DMS153 (cell line): ENCODE measurements around the gene MUC20.
"Not testable (repeated sequence)": the region's sequence is repeated elsewhere in the genome, so short reads cannot be mapped to it uniquely, and the experiment has no call there.

Source experiments
- DNase-seq: peaks from one replicate; lab custom pipeline; 2025; lab: John Stamatoyannopoulos, UW

The MUC20 gene

DNA sequence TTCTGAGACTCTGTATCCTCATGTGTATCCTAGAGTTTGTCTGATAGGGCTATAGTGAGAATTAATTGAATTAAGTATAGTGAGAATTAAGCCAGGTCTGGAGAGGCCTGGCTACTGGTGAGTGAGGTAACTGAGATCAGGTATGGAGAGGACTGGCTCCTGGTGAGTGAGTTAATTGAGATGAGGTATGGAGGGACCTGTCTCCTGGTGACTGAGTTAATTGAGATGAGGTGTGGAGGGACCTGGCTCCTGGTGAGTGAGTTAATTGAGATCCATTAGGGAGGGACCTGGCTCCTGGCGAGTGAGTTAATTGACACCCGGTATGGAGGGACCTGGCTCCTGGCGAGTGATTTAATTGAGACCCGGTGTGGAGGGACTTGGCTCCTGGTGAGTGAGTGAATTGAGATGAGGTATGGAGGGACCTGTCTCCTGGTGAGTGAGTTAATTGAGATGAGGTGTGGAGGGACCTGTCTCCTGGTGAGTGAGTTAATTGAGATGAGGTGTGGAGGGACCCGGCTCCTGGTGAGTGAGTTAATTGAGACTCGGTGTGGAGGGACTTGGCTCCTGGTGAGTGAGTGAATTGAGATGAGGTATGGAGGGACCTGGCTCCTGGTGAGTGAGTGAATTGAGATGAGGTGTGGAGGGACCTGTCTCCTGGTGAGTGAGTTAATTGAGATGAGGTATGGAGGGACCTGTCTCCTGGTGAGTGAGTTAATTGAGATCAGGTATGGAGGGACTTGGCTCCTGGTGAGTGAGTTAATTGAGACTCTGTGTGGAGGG lies 10.5 kb upstream of the MUC20 start:
- not testable (repeated sequence) for DNase-seq

GRCh38 chr3:195711091-195711812 lies 9.5 kb upstream of the MUC20 start:
- not testable (repeated sequence) for DNase-seq

GRCh38 chr3:195711813-195712534 lies 8.8 kb upstream of the MUC20 start:
- no peak for DNase-seq

GRCh38 chr3:195712535-195712910 lies 8.3 kb upstream of the MUC20 start:
- not testable (repeated sequence) for DNase-seq

DNA sequence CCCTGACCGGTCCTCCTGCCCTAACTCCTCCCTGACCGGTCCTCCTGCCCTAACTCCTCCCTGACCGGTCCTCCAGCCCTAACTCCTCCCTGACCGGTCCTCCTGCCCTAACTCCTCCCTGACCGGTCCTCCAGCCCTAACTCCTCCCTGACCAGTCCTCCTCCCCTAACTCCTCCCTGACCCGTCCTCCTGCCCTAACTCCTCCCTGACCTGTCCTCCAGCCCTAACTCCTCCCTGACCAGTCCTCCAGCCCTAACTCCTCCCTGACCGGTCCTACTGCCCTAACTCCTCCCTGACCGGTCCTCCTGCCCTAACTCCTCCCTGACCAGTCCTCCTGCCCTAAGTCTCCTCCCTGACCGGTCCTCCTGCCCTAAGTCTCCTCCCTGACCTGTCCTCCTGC lies 7.6 kb upstream of the MUC20 start:
- not testable (repeated sequence) for DNase-seq

GRCh38 chr3:195714380-195715011 lies 6.3 kb upstream of the MUC20 start:
- no peak for DNase-seq

DNA sequence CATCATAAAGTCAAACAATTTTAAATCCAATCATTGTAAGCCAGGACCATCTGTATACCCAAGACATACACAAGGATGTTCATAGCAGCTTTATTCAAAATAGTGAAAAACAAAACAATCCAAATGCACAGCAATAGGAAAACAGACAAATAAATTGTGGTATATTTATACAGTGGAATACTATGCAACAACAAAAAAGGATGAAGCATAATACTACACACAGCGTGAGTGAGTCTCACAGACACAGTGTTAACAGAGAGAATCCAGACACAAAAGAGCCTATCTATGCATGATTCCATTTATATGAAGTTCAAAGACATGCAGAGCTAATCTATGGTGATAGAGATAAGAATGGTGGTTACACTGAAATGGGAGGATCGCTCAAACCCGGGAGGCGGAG lies 5.6 kb upstream of the MUC20 start:
- DNase-seq: no peak

- no peak for DNase-seq
Measured at GRCh38 chr3:195715583-195716266, 5.1 kb upstream of the MUC20 start.

DNA sequence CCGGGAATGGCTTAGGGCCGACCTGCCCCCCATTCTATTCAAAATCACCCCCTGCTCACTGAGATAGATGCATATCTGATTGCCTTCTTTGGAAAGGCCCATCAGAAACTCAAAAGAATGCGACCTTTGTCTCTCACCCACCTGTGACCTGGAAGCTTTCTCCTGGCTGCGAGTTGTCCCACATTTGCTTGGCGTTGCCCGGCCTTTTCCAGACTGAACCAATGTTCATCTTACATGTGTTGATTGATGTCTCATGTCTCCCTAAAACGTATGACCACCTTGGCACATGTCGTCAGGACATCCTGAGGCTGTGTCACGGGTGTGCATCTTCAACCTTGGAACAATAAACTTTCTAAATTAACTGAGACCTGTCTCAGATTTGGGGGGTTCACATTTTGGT lies 3.4 kb upstream of the MUC20 start:
- no peak for DNase-seq

DNA sequence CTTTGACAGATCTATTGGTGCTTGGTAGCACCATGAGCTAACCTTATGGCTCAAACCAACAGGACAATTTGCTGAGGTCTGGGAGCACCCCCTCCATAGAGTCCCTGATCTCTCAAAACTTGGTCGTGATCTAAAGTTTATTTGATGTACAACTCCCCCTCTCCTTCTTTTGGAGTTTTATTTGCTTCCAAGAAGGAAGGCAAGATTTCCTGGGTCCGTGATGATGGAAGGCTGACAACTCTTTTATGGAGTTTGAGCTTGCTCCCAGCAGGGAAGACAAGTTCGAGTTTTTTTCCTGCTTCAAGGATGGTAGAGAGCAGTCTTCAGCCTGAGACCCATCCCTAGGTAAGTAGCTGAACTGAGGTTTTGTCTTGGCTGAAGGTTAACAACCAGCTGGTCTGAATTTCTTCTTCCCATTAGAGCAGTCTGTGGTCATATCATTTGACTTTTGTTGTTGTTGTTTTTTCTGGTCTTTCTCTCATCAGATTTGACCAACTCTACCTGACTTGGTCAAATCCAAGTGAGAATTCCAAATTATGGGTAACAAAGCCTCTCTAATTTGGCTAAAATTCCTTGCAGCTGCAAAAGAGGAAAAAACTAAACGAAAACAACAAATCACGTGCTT lies 2.8 kb upstream of the MUC20 start:
- no peak for DNase-seq

DNA sequence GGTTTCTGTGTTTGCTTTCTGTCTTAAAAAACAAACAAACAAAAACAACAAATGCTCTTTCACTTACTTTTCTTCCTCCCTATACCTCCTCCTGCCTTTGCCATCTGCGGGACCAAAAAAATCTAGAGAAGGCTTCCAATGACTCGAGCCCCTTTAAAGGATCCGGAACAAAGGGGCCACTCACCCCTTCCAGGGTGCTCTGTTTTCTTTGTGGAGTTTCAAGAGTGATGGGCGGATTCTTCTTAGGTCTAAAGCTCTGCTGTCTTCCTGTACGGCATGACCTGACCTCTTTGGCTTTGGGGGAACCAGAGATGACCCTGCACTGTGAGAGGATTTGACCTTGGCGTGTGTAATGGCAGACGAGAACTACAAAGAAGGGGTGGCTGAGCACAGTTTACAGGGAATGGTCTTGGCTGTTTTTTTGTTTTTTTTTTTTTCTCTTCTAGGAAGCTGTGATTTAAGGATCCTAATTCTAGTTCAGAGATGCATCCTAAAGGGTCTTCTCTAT lies 2.2 kb upstream of the MUC20 start:
- DNase-seq: no peak

GRCh38 chr3:195719514-195720254 lies 1.1 kb upstream of the MUC20 start:
- not testable (repeated sequence) for DNase-seq

DNA sequence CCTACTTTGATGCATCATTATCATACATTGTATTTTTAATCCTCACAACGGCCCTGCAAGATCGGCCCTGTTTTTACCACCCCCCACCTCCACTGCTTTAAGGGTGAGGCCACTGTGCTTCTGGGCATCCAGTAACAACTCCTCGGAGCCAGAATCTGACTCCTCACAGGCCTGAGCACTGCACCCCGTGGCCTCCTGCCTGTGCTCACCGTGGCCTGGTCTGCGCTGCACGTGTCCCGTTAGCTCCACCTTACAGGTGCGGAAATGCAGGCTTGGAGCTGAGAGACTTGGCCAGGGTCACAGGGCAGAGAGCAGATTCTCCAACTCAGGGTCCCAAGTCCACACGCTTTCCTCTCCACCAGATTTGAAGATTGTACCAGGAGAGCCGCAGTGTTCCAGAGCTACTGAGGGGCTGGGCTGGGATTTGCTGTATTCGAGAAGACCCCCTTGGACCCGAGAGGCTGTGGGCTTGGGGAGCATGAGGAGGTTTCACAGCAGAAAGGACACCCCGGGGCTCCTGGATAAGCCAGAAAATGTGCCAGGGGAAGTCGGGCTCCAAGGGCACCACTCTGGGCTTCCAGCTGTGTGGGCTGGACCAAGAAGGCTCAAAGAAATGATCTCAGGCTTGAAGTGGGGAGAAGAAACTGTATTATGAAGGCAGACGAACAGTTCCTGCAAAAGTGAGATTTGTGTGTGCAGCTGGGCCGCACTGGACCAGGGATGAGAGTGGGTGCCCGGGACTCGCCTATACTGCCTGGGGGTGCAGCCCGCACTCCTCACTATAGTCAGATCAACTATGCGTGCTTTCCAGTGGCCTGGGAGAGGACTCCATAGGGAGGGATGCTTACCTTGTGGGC lies 1.6 kb downstream of the MUC20 start:
- DNase-seq: not testable (repeated sequence)

GRCh38 chr3:195722996-195723345 lies 2.2 kb downstream of the MUC20 start:
- DNase-seq: not testable (repeated sequence)

- not testable (repeated sequence) for DNase-seq
Measured at GRCh38 chr3:195724363-195724762, 3.6 kb downstream of the MUC20 start.

DNA sequence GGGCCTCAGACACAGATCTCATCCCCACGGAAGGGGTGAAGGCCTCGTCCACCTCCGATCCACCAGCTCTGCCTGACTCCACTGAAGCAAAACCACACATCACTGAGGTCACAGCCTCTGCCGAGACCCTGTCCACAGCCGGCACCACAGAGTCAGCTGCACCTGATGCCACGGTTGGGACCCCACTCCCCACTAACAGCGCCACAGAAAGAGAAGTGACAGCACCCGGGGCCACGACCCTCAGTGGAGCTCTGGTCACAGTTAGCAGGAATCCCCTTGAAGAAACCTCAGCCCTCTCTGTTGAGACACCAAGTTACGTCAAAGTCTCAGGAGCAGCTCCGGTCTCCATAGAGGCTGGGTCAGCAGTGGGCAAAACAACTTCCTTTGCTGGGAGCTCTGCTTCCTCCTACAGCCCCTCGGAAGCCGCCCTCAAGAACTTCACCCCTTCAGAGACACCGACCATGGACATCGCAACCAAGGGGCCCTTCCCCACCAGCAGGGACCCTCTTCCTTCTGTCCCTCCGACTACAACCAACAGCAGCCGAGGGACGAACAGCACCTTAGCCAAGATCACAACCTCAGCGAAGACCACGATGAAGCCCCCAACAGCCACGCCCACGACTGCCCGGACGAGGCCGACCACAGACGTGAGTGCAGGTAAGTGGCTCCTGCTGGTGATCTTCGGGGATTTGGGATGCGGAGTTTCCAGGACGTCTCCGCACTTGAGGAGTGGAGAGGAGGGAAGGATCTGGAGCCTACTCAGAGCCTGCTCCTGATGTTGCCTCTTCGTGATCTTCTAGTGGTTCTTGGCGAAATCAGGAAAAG lies 5.3 kb downstream of the MUC20 start:
- DNase-seq: not testable (repeated sequence)

GRCh38 chr3:195727606-195728195 lies 6.9 kb downstream of the MUC20 start:
- DNase-seq: no peak

DNA sequence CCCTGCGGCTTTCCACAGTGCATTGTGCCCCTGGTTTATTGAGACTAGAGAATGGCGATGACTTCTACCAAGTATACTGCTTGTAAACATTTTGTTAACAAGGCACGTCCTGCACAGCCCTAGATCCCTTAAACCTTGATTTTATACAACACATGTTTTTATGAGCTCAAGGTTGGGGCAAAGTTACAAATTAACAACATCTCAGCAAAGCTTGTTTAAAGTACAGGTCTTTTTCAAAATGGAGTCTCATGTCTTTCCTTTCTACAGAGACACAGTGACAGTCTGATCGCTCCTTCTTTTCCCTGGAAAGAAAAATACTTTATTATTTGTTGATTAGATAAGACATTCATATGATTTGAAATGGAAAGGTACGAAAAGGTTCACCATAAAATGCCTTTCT lies 8.0 kb downstream of the MUC20 start:
- not testable (repeated sequence) for DNase-seq
